K562 (cell line): ENCODE data around the gene ASCL2. TPM values are rescaled to one million over a fixed set of nuclear protein-coding genes. Genes with fewer than 3 reads are reported as not detected.

Source experiments
- ARHGAP35 ChIP-seq: fragments of 450-650 bp; IDR thresholded peaks from 2 replicates; pipeline ENCODE4 v1.6.1; 2018; ENCODE audit not compliant: partially characterized antibody
- ATF7 ChIP-seq: fragments of 450-650 bp; IDR thresholded peaks from 2 replicates; pipeline ENCODE4 v1.7.1; 2014; ENCODE audit warnings: mild to moderate bottlenecking, moderate library complexity
- BRD9 ChIP-seq: fragments of 450-650 bp; IDR thresholded peaks from 2 replicates; pipeline ENCODE4 v1.6.1; 2018; ENCODE audit warnings: low read depth; ENCODE audit not compliant: partially characterized antibody
- CAMTA2 ChIP-seq: fragments of 250-450 bp; sonication (Bioruptor Pico); conservative IDR thresholded peaks from 2 replicates; pipeline ENCODE4 v1.5.1; 2022
- CCAR2 ChIP-seq: fragments of 200-400 bp; formaldehyde crosslinking; IDR thresholded peaks from 2 replicates; pipeline ENCODE4 v1.6.1; 2017; ENCODE audit warnings: mild to moderate bottlenecking, low read depth, low read length
- DMBX1 ChIP-seq: fragments of 250-450 bp; sonication (Bioruptor Pico); IDR thresholded peaks from 2 replicates; pipeline ENCODE4 v1.8.0; 2022; ENCODE audit warnings: inconsistent platforms, mild to moderate bottlenecking, moderate library complexity, borderline replicate concordance
- ELF1 ChIP-seq: fragments of 200-800 bp; sonication (Bioruptor generic); IDR thresholded peaks from 2 replicates; pipeline ENCODE4 v1.6.1; 2016; ENCODE audit warnings: missing genetic modification characterization, missing compliant biosample characterization
- EP400 ChIP-seq: fragments of 450-650 bp; IDR thresholded peaks from 2 replicates; pipeline ENCODE4 v1.6.1; 2017; ENCODE audit warnings: antibody characterized with exemption, mild to moderate bottlenecking, moderate library complexity
- GATAD2A ChIP-seq: fragments of 450-650 bp; IDR thresholded peaks from 2 replicates; pipeline ENCODE4 v1.6.1; 2017
- GTF2F1 ChIP-seq: IDR thresholded peaks from 2 replicates; pipeline ENCODE4 v1.6.1; 2011; ENCODE audit warnings: low read depth, low read length, improper control_type of control experiment
- IFI16 ChIP-seq: fragments of 250-450 bp; sonication (Bioruptor Pico); IDR thresholded peaks from 2 replicates; pipeline ENCODE4 v2.1.2; 2022; ENCODE audit warnings: mild to moderate bottlenecking, inconsistent platforms
- KAT2B ChIP-seq: IDR thresholded peaks from one replicate; pipeline ENCODE4 v1.6.1; 2012; ENCODE audit warnings: low read depth, mild to moderate bottlenecking, control low read depth, inconsistent platforms, low read length, moderate library complexity
- MBD2 ChIP-seq: sonication (generic); IDR thresholded peaks from 2 replicates; pipeline ENCODE4 v1.6.1; 2016; ENCODE audit warnings: low read depth, borderline replicate concordance
- PHB2 ChIP-seq: fragments of 450-650 bp; IDR thresholded peaks from 2 replicates; pipeline ENCODE4 v1.6.1; 2017; ENCODE audit warnings: low read depth
- POLR2H ChIP-seq: IDR thresholded peaks from 2 replicates; pipeline ENCODE4 v1.6.1; 2016; ENCODE audit warnings: missing genetic modification characterization, low read depth, mild to moderate bottlenecking, control low read depth, missing compliant biosample characterization, moderate library complexity
- RB1 ChIP-seq: fragments of 450-650 bp; IDR thresholded peaks from 2 replicates; pipeline ENCODE4 v1.6.1; 2017; ENCODE audit warnings: low read depth, mild to moderate bottlenecking
- SIN3A ChIP-seq, 2 experiments: fragments of 150-350 bp in 1 of 2; IDR thresholded peaks; 2 replicates each; pipeline ENCODE4 v1.6.1; 2011 to 2016; ENCODE audit warnings: borderline replicate concordance in 2 of 2, low read depth in 2 of 2, low read length in 2 of 2, mild to moderate bottlenecking in 2 of 2, moderate library complexity in 2 of 2; ENCODE audit not compliant: control insufficient read depth in 1 of 2
- SMAD4 ChIP-seq: fragments of 250-450 bp; sonication (Bioruptor Pico); conservative IDR thresholded peaks from 2 replicates; pipeline ENCODE4 v1.8.0; 2021; ENCODE audit warnings: inconsistent platforms, mild to moderate bottlenecking, moderate library complexity
- SMC3 ChIP-seq: conservative IDR thresholded peaks from 2 replicates; pipeline ENCODE4 v1.6.1; 2011; ENCODE audit warnings: low read depth, low read length, improper control_type of control experiment; ENCODE audit not compliant: insufficient read depth
- WHSC1 ChIP-seq: IDR thresholded peaks from one replicate; pipeline ENCODE4 v1.6.1; 2012; ENCODE audit warnings: low read length, control low read depth, inconsistent platforms
- ZEB2 ChIP-seq: fragments of 450-650 bp; IDR thresholded peaks from 2 replicates; pipeline ENCODE4 v1.6.1; 2016
- ZNF232 ChIP-seq: sonication (generic); formaldehyde crosslinking; IDR thresholded peaks from 2 replicates; pipeline ENCODE4 v1.8.0; 2022; ENCODE audit warnings: mild to moderate bottlenecking, missing genetic modification reagents
- ZNF717 ChIP-seq: fragments of 250-450 bp; sonication (Bioruptor Pico); IDR thresholded peaks from 2 replicates; pipeline ENCODE4 v1.5.0; 2021
- polyA plus RNA-seq, 8 experiments: library from polyadenylated mRNA; depleted of rRNA in 4 of 8; stranded (reverse) in 5 of 8; unstranded in 3 of 8; fragments of >200 nt; fragmentation: Nextera tagmentation in 2 of 8; fragmentation: Illumina TruSeq in 1 of 8; extraction: Ambion mirVana in 2 of 8; extraction: Trizol in 1 of 8; gene quantifications; 2 replicates each; pipeline versions ENCODE4 v1.2.1 to v1.2.3, GENCODE V29; 2011 to 2014; ENCODE audit warnings: inconsistent platforms in 1 of 8, missing spikeins in 1 of 8
- total RNA-seq, 7 experiments: library from RNA; depleted of rRNA in 6 of 7; stranded (reverse); fragments of >200 nt in 6 of 7; fragmentation: Illumina TruSeq in 2 of 7; extraction: Trizol in 2 of 7; gene quantifications; 2 replicates each; pipeline versions ENCODE4 v1.2.1 to v1.2.3, GENCODE V29; 2011 to 2021; ENCODE audit warnings: low replicate concordance in 1 of 7
- TF ChIP-seq, protein P1 (sequence below): fragments of 250-450 bp; sonication (Bioruptor Pico); IDR thresholded peaks from 2 replicates; pipeline ENCODE4 v1.8.0; 2022; ENCODE audit warnings: inconsistent platforms, mild to moderate bottlenecking, moderate library complexity, borderline replicate concordance
- TF ChIP-seq, protein P2 (sequence below), 3 experiments: fragments of 200-800 bp in 1 of 3; fragments of 250-450 bp in 1 of 3; fragments of 450-650 bp in 1 of 3; sonication (Bioruptor Pico) in 1 of 3; sonication (Bioruptor generic) in 1 of 3; formaldehyde crosslinking in 1 of 3; IDR thresholded peaks; 2 replicates each; pipeline versions ENCODE4 v1.6.1 to v1.8.0; 2016 to 2022; ENCODE audit warnings: mild to moderate bottlenecking in 2 of 3, missing genetic modification characterization in 2 of 3, missing compliant biosample characterization in 1 of 3, moderate library complexity in 1 of 3
- TF ChIP-seq, protein P3 (sequence below): sonication (generic); IDR thresholded peaks from 2 replicates; pipeline ENCODE4 v1.6.1; 2016

The ASCL2 gene
- total and polyA plus RNA-seq, 9 of the 15 experiments (the other 6 are each of a cell fraction or from before 2014, with no cell fraction given), result 0.11 to 1.4 (median 0.36) TPM; not detected in 2

DNA sequence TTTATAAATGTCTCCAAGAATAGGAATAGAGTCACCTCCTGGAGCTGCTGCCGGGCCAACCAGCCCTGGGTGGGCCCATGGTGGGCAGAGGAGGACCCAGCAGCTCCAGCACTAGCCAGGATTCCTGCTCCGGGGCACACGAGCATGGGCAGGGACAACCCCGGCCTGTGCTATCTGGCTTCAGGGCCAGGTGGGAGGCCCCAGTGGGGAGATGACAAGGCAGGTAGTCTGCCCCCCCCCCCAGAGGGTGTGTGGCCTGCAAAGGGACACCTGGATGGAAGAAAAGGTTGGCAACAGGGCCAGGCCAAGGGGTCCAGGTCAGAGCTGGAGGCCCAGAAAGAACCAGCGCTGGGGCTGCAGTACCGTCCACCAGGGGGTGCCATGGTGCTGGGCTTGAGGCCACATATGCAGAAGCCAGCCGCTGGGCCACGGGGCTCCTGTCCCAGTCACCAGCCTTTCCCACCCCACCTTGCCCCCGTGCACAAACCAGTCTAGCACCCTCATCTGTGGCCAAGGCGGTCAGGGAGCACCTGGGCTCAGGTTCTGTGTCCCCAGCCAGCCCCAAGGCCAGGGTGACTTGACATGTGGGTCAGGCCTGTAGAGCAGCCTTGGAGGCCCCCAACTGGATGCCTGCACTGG lies 34.9 kb upstream of the ASCL2 start (continued):
- TF ChIP-seq, protein P1, sequence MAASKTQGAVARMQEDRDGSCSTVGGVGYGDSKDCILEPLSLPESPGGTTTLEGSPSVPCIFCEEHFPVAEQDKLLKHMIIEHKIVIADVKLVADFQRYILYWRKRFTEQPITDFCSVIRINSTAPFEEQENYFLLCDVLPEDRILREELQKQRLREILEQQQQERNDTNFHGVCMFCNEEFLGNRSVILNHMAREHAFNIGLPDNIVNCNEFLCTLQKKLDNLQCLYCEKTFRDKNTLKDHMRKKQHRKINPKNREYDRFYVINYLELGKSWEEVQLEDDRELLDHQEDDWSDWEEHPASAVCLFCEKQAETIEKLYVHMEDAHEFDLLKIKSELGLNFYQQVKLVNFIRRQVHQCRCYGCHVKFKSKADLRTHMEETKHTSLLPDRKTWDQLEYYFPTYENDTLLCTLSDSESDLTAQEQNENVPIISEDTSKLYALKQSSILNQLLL (CRISPR knock-in tag), result no peak
- TF ChIP-seq WHSC1, result no peak
- no peak for TF ChIP-seq GTF2F1
- TF ChIP-seq, protein P2, sequence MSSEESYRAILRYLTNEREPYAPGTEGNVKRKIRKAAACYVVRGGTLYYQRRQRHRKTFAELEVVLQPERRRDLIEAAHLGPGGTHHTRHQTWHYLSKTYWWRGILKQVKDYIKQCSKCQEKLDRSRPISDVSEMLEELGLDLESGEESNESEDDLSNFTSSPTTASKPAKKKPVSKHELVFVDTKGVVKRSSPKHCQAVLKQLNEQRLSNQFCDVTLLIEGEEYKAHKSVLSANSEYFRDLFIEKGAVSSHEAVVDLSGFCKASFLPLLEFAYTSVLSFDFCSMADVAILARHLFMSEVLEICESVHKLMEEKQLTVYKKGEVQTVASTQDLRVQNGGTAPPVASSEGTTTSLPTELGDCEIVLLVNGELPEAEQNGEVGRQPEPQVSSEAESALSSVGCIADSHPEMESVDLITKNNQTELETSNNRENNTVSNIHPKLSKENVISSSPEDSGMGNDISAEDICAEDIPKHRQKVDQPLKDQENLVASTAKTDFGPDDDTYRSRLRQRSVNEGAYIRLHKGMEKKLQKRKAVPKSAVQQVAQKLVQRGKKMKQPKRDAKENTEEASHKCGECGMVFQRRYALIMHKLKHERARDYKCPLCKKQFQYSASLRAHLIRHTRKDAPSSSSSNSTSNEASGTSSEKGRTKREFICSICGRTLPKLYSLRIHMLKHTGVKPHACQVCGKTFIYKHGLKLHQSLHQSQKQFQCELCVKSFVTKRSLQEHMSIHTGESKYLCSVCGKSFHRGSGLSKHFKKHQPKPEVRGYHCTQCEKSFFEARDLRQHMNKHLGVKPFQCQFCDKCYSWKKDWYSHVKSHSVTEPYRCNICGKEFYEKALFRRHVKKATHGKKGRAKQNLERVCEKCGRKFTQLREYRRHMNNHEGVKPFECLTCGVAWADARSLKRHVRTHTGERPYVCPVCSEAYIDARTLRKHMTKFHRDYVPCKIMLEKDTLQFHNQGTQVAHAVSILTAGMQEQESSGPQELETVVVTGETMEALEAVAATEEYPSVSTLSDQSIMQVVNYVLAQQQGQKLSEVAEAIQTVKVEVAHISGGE (CRISPR knock-in tag; IDR thresholded peaks at IDR 0.05), result no peak
- no peak for TF ChIP-seq PHB2
- no peak for TF ChIP-seq ZNF717 (CRISPR knock-in tag)
- TF ChIP-seq SIN3A (IDR thresholded peaks at IDR 0.05; ENCODE audit: borderline replicate concordance in 2 of 2, control insufficient read depth in 1 of 2, low read depth in 2 of 2, low read length in 2 of 2), result no peak
- no peak for TF ChIP-seq ZEB2
- no peak for TF ChIP-seq SMAD4 (CRISPR knock-in tag)
- TF ChIP-seq RB1, result peak; percentile 66; the same call in 1 of the 2 replicates
- TF ChIP-seq, protein P3, sequence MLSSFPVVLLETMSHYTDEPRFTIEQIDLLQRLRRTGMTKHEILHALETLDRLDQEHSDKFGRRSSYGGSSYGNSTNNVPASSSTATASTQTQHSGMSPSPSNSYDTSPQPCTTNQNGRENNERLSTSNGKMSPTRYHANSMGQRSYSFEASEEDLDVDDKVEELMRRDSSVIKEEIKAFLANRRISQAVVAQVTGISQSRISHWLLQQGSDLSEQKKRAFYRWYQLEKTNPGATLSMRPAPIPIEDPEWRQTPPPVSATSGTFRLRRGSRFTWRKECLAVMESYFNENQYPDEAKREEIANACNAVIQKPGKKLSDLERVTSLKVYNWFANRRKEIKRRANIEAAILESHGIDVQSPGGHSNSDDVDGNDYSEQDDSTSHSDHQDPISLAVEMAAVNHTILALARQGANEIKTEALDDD, result no peak
- TF ChIP-seq IFI16 (CRISPR knock-in tag), result no peak
- TF ChIP-seq EP400, result no peak
- TF ChIP-seq DMBX1 (CRISPR knock-in tag), result no peak
- no peak for TF ChIP-seq KAT2B
- TF ChIP-seq CAMTA2, result no peak
- TF ChIP-seq ATF7, result no peak
- no peak for TF ChIP-seq ELF1 (tag)
- TF ChIP-seq BRD9, result no peak
- TF ChIP-seq ZNF232 (CRISPR knock-in tag), result no peak
- TF ChIP-seq SMC3, result peak; percentile 82
- no peak for TF ChIP-seq GATAD2A
- TF ChIP-seq POLR2H, result no peak
- no peak for TF ChIP-seq ARHGAP35
- no peak for TF ChIP-seq MBD2
- no peak for TF ChIP-seq CCAR2
